Measurements from ENCODE around the gene PTK6.
A peak's percentile ranks its signal among the peaks of the same experiment; 100 is the strongest.

The PTK6 gene

GRCh38 chr20:63504642-63505041 is 32.5 kb downstream of the PTK6 start:
- no peak for DNase-seq

- DNase-seq = no peak
Observed at GRCh38 chr20:63503524-63503923, 33.7 kb downstream of the PTK6 start.

GRCh38 chr20:63502671-63503172 is 34.5 kb downstream of the PTK6 start:
- no peak for DNase-seq

GRCh38 chr20:63501818-63502670 is 35.1 kb downstream of the PTK6 start:
- DNase-seq = no peak

GRCh38 chr20:63500902-63501817 is 36.0 kb downstream of the PTK6 start:
- no peak for DNase-seq

- DNase-seq = no peak
Observed at GRCh38 chr20:63500151-63500901, 36.9 kb downstream of the PTK6 start.

- DNase-seq = no peak
Observed at GRCh38 chr20:63499338-63499969, 37.7 kb downstream of the PTK6 start.

- peak; percentile 93 for DNase-seq
Observed at GRCh38 chr20:63498960-63499337, 38.2 kb downstream of the PTK6 start, which contains the start of gene EEF1A2. EEF1A2 (minus strand) TSS chr20:63499083; CDS start chr20:63497763, 1,320 bp downstream.

GRCh38 chr20:63497946-63498935 is 38.9 kb downstream of the PTK6 start:
- no peak for DNase-seq

- DNase-seq = no peak
Observed at GRCh38 chr20:63497138-63497945, 39.8 kb downstream of the PTK6 start.

- DNase-seq = no peak
Observed at GRCh38 chr20:63496596-63497120, 40.5 kb downstream of the PTK6 start.

- peak; percentile 96 for DNase-seq
Observed at GRCh38 chr20:63495741-63496595, 41.2 kb downstream of the PTK6 start.

- DNase-seq = no peak
Observed at GRCh38 chr20:63495167-63495720, 41.9 kb downstream of the PTK6 start.

GRCh38 chr20:63494420-63495166 is 42.6 kb downstream of the PTK6 start:
- DNase-seq = no peak

GRCh38 chr20:63494084-63494419 is 43.1 kb downstream of the PTK6 start:
- DNase-seq = no peak

- no peak for DNase-seq
Observed at GRCh38 chr20:63493563-63494020, 43.6 kb downstream of the PTK6 start.

- DNase-seq = no peak
Observed at GRCh38 chr20:63492982-63493381, 44.2 kb downstream of the PTK6 start.

- no peak for DNase-seq
Observed at GRCh38 chr20:63492518-63492917, 44.7 kb downstream of the PTK6 start.
